GM18907 (cell line): ENCODE results near the gene ZP3.
"Not testable (repeated sequence)": the region's sequence is repeated elsewhere in the genome, so short reads cannot be mapped to it uniquely, and the experiment has no call there.

ENCODE experiments used
- ATAC-seq: cut with Tn5 transposase; IDR thresholded peaks from one replicate; pipeline ENCODE4 v1.9.1; 2021; ENCODE audit warnings: mild to moderate bottlenecking, moderate library complexity; ENCODE audit not compliant: unreplicated experiment

Gene ZP3

DNA sequence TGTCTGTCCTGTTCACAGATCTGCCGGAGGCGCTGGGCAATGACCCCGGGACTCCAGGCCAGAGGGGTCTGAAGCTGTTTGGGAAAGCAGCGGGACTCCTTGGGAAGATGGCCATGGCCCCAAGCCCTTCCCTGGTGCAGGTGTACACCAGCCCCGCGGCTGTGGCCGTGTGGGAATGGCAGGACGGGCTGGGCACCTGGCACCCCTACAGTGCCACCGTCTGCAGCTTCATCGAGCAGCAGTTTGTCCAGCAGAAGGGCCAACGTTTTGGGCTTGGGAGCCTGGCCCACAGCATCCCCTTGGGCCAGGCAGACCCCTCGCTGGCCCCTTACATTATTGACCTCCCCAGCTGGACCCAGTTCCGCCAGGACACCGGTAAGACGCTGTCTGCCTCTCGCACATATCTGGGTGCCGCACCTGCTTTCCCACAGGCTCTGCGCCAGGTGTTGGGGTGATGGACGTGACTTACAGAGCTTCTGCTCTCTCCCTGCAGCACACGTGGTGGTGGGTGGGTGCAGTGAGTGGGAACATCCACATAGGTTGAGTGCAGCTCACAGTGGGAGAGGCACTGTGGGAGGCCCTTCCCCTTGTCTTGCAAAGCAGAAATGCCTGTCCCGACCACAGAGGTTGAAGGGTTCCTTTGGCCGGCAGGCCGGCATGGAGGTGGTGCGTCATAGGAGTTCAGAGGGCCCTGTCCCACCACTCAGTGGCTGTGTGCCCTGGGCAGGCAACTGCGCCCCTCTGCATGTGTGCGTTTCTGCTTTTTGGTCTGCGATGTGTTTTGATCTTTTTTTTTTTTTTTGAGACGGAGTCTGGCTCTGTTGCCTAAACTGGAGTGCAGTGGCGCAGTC, 55.9 kb downstream of the ZP3 start:
- ATAC-seq: not testable (repeated sequence)

DNA sequence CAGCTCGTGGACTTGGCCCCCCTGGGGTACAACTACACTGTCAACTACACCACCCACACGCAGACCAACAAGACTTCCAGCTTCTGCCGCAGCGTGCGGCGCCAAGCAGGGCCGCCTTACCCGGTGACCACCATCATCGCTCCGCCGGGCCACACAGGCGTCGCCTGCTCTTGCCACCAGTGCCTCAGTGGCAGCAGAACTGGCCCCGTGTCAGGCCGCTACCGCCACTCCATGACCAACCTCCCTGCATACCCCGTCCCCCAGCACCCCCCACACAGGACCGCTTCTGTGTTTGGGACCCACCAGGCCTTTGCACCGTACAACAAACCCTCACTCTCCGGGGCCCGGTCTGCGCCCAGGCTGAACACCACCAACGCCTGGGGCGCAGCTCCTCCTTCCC, 57.9 kb downstream of the ZP3 start:
- not testable (repeated sequence) for ATAC-seq

DNA sequence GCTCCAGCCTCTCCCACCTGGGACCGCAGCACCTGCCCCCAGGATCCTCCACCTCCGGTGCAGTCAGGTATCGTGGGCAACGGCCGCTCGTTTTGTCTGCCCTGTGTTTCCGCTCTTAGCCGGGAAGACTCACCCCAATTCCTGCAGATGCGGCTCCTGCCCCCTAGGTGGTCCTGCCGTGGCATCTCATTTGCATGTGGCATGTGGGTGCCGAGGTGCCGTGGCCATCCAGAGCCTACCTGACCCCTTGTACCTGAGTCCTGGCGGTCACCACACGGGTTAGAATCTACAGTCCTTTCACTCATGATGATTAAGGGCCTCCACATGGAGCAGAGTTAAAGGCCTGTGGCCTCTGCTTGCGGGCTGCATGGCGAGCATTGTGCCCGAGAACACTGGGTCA, 58.3 kb downstream of the ZP3 start:
- not testable (repeated sequence) for ATAC-seq

- ATAC-seq: not testable (repeated sequence)
These were observed 59.7 kb downstream of the ZP3 start for GRCh38 chr7:76484456-76484855.

DNA sequence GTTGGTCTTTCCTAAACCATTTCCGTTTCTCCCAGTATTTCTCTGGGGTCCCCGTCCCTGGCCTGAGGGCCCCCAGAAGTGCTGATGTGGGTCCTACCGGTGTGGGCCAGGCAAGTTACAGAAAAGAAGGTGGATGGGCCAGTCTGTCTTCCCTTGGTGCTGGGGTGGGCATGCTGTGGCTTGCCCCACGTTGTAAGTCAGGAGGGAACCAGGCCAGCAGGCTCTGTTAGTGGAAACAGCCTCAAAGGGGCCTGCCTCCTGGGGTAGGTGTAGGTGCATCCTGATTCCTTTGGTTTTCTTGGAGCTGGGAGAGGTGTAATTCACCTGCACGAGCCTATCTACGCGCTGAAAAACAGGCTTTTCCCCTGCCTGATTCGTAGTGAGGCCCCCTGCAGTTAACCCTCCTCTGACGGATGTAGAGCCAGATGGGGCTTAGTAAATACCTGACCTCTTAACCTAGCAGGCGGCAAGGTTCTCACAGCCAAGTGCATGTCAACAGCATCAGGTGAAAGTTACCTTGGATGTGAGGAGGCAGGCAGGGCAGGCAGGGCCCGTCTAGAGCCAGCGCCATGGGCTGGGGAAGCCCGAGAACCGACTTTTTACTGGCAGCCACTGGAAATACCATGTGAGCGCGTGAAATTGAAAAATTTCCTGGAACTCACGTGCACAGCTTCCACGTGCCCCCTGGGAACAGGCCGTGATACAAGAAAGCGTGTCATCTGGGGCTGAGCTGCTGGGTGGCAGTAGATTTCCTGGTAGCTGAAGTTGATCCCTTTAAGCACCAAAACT, 61.3 kb downstream of the ZP3 start:
- ATAC-seq: peak; percentile 15

GRCh38 chr7:76486618-76487017, 61.9 kb downstream of the ZP3 start:
- peak; percentile 98 for ATAC-seq

DNA sequence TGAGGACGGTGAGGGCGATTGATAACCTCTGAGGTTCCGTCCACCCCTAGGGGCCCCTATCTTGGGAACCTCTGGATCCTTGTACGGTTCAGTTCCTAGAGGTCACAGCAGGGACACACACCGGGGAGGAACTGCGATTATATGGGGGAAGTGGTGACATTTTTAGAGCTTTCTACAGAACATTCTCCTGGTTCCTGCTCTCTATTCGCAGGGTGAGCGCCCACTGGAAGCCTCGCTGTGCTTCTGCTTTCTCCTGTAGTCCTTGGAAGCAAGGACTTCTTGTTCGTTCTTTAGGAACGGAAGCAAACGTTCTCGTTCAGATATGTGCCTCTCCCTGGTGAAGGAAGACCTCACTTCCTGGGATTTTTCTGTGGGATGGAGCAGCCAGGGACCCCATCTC, 63.2 kb downstream of the ZP3 start:
- ATAC-seq: not testable (repeated sequence)
